WTC11 (cell line): ENCODE data around the gene LYL1. TPM values are rescaled to one million over a fixed set of nuclear protein-coding genes. Genes with fewer than 3 reads are reported as not detected.

Experiments
- ATAC-seq: fragments of 200-7000 bp; cut with Tn5 transposase; 2 replicates; pipeline ENCODE4 v1.10.0; 2021; ENCODE audit warnings: mild to moderate bottlenecking, moderate library complexity
- CTCF ChIA-PET: fragments of 300-600 bp; sonication (Branson Sonifier 250); formaldehyde crosslinking; loops from one replicate; lab custom pipeline; 2021; ENCODE audit warnings: antibody characterized with exemption; lab: Charles Lee
- POLR2A ChIA-PET: fragments of 350-600 bp; sonication (Branson Sonifier 250); formaldehyde crosslinking; loops from one replicate; lab custom pipeline; 2021; ENCODE audit warnings: antibody characterized with exemption; lab: Charles Lee
- DNase-seq: peaks from one replicate; pipeline ENCODE4 v3.0.0; 2021; ENCODE audit warnings: low spot score
- H3K27ac Mint-ChIP-seq: 2 replicates; pipeline ENCODE4 v1.8.0; 2021; ENCODE audit warnings: mixed read lengths
- H3K27me3 Mint-ChIP-seq: 2 replicates; pipeline ENCODE4 v1.8.0; 2021; ENCODE audit warnings: low read depth, mild to moderate bottlenecking, moderate library complexity, mixed read lengths
- H3K36me3 Mint-ChIP-seq: 2 replicates; pipeline ENCODE4 v1.8.0; 2021; ENCODE audit warnings: mixed read lengths
- H3K4me1 Mint-ChIP-seq: 2 replicates; pipeline ENCODE4 v1.8.0; 2022; ENCODE audit warnings: mixed read lengths
- H3K4me3 Mint-ChIP-seq: 2 replicates; pipeline ENCODE4 v1.8.0; 2021; ENCODE audit warnings: mild to moderate bottlenecking, moderate library complexity, mixed read lengths
- H3K9me3 Mint-ChIP-seq: 2 replicates; pipeline ENCODE4 v1.8.0; 2021; ENCODE audit warnings: mixed read lengths
- CBFB ChIP-seq: sonication (generic); formaldehyde crosslinking; IDR thresholded peaks from 2 replicates; pipeline ENCODE4 v1.8.1; 2022; ENCODE audit warnings: mild to moderate bottlenecking, low read depth, missing genetic modification reagents
- EMX1 ChIP-seq: fragments of 250-450 bp; sonication (Bioruptor Pico); IDR thresholded peaks from 2 replicates; pipeline ENCODE4 v1.8.0; 2021; ENCODE audit warnings: mild to moderate bottlenecking
- FOXK1 ChIP-seq: sonication (generic); formaldehyde crosslinking; IDR thresholded peaks from 2 replicates; pipeline ENCODE4 v1.8.0; 2022; ENCODE audit warnings: mild to moderate bottlenecking, moderate library complexity, missing genetic modification reagents
- HMGA2 ChIP-seq: fragments of 250-450 bp; sonication (Bioruptor Pico); IDR thresholded peaks from 2 replicates; pipeline ENCODE4 v1.4.0; 2021; ENCODE audit warnings: mild to moderate bottlenecking, moderate library complexity
- KAT7 ChIP-seq: sonication (generic); formaldehyde crosslinking; IDR thresholded peaks from 2 replicates; pipeline ENCODE4 v1.8.1; 2023; ENCODE audit warnings: missing genetic modification reagents, mild to moderate bottlenecking, borderline replicate concordance
- NFE2L1 ChIP-seq: sonication (generic); formaldehyde crosslinking; IDR thresholded peaks from 2 replicates; pipeline ENCODE4 v1.8.1; 2023; ENCODE audit warnings: missing genetic modification reagents
- NR3C1 ChIP-seq: sonication (generic); formaldehyde crosslinking; conservative IDR thresholded peaks from 2 replicates; pipeline ENCODE4 v1.8.1; 2023; ENCODE audit warnings: low read depth, mild to moderate bottlenecking, missing genetic modification reagents
- PRRX2 ChIP-seq: fragments of 250-450 bp; sonication (Bioruptor Pico); IDR thresholded peaks from 2 replicates; pipeline ENCODE4 v1.8.0; 2021; ENCODE audit warnings: mild to moderate bottlenecking
- ZBTB21 ChIP-seq: sonication (generic); formaldehyde crosslinking; IDR thresholded peaks from 2 replicates; pipeline ENCODE4 v1.8.1; 2023; ENCODE audit warnings: mild to moderate bottlenecking, missing genetic modification reagents, borderline replicate concordance
- ZNF396 ChIP-seq: fragments of 250-450 bp; sonication (Bioruptor Pico); IDR thresholded peaks from 2 replicates; pipeline ENCODE4 v1.8.0; 2021; ENCODE audit warnings: mild to moderate bottlenecking, moderate library complexity, borderline replicate concordance
- ZNF416 ChIP-seq: fragments of 250-450 bp; sonication (Bioruptor Pico); IDR thresholded peaks from 2 replicates; pipeline ENCODE4 v1.9.0; 2021; ENCODE audit warnings: mild to moderate bottlenecking, inconsistent platforms
- total RNA-seq: library from RNA; stranded (reverse); gene quantifications from 3 replicates; pipeline ENCODE4 v1.2.3, GENCODE V29; 2021
- TF ChIP-seq, protein P1 (sequence below): fragments of 250-450 bp; sonication (Bioruptor Pico); IDR thresholded peaks from 2 replicates; pipeline ENCODE4 v1.9.0; 2021; ENCODE audit warnings: mild to moderate bottlenecking
- TF ChIP-seq, protein P2 (sequence below): fragments of 250-450 bp; sonication (Bioruptor Pico); IDR thresholded peaks from 2 replicates; pipeline ENCODE4 v1.8.0; 2021; ENCODE audit warnings: mild to moderate bottlenecking
- TF ChIP-seq, protein P3 (sequence below): sonication (generic); formaldehyde crosslinking; IDR thresholded peaks from 2 replicates; pipeline ENCODE4 v1.8.0; 2023; ENCODE audit warnings: mild to moderate bottlenecking, missing genetic modification reagents
- TF ChIP-seq, protein P4 (sequence below): sonication (generic); formaldehyde crosslinking; conservative IDR thresholded peaks from 2 replicates; pipeline ENCODE4 v1.8.1; 2022; ENCODE audit warnings: mild to moderate bottlenecking, missing genetic modification reagents
- TF ChIP-seq, protein P5 (sequence below): fragments of 250-450 bp; sonication (Bioruptor Pico); IDR thresholded peaks from 2 replicates; pipeline ENCODE4 v2.1.2; 2022; ENCODE audit warnings: mild to moderate bottlenecking, moderate library complexity
- TF ChIP-seq, protein P6 (sequence below): sonication (generic); formaldehyde crosslinking; IDR thresholded peaks from 2 replicates; pipeline ENCODE4 v1.8.0; 2022; ENCODE audit warnings: mild to moderate bottlenecking, missing genetic modification reagents
- TF ChIP-seq, protein P7 (sequence below): sonication (generic); formaldehyde crosslinking; IDR thresholded peaks from 2 replicates; pipeline ENCODE4 v1.8.0; 2023; ENCODE audit warnings: missing genetic modification reagents
- TF ChIP-seq, protein P8 (sequence below): sonication (generic); formaldehyde crosslinking; IDR thresholded peaks from 2 replicates; pipeline ENCODE4 v1.8.1; 2022; ENCODE audit warnings: mild to moderate bottlenecking, missing genetic modification reagents, moderate library complexity, borderline replicate concordance

LYL1 gene
- total RNA-seq, 1 experiment from 2014 or later, result 1.2 TPM

DNA sequence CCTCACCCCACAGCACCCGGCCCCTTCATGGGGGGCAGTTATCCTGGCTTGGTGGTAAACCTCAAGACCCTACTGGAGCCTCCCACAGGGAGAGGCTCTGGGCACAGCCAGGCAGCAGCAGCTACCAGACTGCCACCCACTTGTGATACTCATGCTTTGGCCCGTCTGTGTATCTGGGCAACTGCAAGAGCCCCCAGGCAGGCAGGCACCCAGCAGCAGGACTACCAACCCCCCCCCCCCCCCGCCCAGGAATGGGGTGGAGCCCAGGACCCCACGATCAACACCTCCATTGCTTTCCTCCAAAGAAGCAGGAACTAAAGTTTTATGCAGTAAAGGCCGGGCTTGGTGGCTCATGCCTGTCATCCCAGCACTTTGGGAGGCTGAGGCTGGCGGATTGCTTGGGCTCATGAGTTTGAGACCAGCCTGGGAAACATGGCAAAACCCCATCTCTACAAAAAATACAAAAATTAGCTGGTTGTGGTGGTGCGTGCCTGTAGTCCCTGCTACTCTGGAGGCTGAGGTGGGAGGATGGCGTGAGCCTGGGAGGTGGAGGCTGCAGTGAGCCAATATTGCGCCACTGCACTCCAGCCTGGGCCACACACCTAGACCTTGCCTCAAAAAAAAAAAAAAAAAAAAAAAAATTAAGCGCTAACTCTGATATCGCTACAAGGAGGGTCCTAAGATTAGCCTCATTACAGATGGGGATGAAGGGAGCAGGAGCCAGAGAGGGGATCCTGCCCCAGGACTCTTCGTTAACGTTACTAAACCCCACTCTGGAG is 1.1 kb upstream of the LYL1 start:
- H3K4me1 Mint-ChIP-seq, result peaks cover 8% of the 10 kb centered on the region
- POLR2A ChIA-PET, result interaction anchor here (1.0 to 1.4 kb wide), 2 partner anchors 14 to 126 kb away, joined by 3 to 7 read pairs; partner anchors contain the start of gene NACC1
- peaks cover 37% of the 10 kb centered on the region for H3K27me3 Mint-ChIP-seq
- ATAC-seq (no peak), DNase-seq (no peak)
- TF ChIP-seq ZNF416 (CRISPR knock-in tag) (no peak), ZBTB21 (CRISPR knock-in tag) (no peak), NFE2L1 (CRISPR knock-in tag) (no peak), PRRX2 (CRISPR knock-in tag) (no peak), ZNF396 (CRISPR knock-in tag) (no peak), KAT7 (CRISPR knock-in tag) (no peak), FOXK1 (CRISPR knock-in tag) (no peak), NR3C1 (no peak), EMX1 (no peak), CBFB (CRISPR knock-in tag) (no peak), HMGA2 (CRISPR knock-in tag) (no peak)
- TF ChIP-seq, protein P1, sequence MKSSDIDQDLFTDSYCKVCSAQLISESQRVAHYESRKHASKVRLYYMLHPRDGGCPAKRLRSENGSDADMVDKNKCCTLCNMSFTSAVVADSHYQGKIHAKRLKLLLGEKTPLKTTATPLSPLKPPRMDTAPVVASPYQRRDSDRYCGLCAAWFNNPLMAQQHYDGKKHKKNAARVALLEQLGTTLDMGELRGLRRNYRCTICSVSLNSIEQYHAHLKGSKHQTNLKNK, result no peak
- TF ChIP-seq, protein P2, sequence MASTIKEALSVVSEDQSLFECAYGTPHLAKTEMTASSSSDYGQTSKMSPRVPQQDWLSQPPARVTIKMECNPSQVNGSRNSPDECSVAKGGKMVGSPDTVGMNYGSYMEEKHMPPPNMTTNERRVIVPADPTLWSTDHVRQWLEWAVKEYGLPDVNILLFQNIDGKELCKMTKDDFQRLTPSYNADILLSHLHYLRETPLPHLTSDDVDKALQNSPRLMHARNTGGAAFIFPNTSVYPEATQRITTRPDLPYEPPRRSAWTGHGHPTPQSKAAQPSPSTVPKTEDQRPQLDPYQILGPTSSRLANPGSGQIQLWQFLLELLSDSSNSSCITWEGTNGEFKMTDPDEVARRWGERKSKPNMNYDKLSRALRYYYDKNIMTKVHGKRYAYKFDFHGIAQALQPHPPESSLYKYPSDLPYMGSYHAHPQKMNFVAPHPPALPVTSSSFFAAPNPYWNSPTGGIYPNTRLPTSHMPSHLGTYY (CRISPR knock-in tag), result no peak
- TF ChIP-seq, protein P3, sequence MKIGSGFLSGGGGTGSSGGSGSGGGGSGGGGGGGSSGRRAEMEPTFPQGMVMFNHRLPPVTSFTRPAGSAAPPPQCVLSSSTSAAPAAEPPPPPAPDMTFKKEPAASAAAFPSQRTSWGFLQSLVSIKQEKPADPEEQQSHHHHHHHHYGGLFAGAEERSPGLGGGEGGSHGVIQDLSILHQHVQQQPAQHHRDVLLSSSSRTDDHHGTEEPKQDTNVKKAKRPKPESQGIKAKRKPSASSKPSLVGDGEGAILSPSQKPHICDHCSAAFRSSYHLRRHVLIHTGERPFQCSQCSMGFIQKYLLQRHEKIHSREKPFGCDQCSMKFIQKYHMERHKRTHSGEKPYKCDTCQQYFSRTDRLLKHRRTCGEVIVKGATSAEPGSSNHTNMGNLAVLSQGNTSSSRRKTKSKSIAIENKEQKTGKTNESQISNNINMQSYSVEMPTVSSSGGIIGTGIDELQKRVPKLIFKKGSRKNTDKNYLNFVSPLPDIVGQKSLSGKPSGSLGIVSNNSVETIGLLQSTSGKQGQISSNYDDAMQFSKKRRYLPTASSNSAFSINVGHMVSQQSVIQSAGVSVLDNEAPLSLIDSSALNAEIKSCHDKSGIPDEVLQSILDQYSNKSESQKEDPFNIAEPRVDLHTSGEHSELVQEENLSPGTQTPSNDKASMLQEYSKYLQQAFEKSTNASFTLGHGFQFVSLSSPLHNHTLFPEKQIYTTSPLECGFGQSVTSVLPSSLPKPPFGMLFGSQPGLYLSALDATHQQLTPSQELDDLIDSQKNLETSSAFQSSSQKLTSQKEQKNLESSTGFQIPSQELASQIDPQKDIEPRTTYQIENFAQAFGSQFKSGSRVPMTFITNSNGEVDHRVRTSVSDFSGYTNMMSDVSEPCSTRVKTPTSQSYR (CRISPR knock-in tag), result no peak
- TF ChIP-seq, protein P4, sequence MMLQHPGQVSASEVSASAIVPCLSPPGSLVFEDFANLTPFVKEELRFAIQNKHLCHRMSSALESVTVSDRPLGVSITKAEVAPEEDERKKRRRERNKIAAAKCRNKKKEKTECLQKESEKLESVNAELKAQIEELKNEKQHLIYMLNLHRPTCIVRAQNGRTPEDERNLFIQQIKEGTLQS (CRISPR knock-in tag), result no peak
- TF ChIP-seq, protein P5, sequence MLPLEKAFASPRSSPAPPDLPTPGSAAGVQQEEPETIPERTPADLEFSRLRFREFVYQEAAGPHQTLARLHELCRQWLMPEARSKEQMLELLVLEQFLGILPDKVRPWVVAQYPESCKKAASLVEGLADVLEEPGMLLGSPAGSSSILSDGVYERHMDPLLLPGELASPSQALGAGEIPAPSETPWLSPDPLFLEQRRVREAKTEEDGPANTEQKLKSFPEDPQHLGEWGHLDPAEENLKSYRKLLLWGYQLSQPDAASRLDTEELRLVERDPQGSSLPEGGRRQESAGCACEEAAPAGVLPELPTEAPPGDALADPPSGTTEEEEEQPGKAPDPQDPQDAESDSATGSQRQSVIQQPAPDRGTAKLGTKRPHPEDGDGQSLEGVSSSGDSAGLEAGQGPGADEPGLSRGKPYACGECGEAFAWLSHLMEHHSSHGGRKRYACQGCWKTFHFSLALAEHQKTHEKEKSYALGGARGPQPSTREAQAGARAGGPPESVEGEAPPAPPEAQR, result no peak
- TF ChIP-seq, protein P6, sequence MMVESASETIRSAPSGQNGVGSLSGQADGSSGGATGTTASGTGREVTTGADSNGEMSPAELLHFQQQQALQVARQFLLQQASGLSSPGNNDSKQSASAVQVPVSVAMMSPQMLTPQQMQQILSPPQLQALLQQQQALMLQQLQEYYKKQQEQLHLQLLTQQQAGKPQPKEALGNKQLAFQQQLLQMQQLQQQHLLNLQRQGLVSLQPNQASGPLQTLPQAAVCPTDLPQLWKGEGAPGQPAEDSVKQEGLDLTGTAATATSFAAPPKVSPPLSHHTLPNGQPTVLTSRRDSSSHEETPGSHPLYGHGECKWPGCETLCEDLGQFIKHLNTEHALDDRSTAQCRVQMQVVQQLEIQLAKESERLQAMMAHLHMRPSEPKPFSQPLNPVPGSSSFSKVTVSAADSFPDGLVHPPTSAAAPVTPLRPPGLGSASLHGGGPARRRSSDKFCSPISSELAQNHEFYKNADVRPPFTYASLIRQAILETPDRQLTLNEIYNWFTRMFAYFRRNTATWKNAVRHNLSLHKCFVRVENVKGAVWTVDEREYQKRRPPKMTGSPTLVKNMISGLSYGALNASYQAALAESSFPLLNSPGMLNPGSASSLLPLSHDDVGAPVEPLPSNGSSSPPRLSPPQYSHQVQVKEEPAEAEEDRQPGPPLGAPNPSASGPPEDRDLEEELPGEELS, result no peak
- TF ChIP-seq, protein P7, sequence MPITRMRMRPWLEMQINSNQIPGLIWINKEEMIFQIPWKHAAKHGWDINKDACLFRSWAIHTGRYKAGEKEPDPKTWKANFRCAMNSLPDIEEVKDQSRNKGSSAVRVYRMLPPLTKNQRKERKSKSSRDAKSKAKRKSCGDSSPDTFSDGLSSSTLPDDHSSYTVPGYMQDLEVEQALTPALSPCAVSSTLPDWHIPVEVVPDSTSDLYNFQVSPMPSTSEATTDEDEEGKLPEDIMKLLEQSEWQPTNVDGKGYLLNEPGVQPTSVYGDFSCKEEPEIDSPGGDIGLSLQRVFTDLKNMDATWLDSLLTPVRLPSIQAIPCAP (CRISPR knock-in tag), result no peak
- TF ChIP-seq, protein P8, sequence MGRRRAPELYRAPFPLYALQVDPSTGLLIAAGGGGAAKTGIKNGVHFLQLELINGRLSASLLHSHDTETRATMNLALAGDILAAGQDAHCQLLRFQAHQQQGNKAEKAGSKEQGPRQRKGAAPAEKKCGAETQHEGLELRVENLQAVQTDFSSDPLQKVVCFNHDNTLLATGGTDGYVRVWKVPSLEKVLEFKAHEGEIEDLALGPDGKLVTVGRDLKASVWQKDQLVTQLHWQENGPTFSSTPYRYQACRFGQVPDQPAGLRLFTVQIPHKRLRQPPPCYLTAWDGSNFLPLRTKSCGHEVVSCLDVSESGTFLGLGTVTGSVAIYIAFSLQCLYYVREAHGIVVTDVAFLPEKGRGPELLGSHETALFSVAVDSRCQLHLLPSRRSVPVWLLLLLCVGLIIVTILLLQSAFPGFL (CRISPR knock-in tag), result no peak
- H3K36me3 Mint-ChIP-seq, result peaks cover 5% of the 10 kb centered on the region; the same call in 1 of the 2 replicates
- no peak overlapping the region for H3K27ac Mint-ChIP-seq
- H3K9me3 Mint-ChIP-seq, result no peaks in the 10 kb centered on the region
- H3K4me3 Mint-ChIP-seq, result no peak overlapping the region
- CTCF ChIA-PET, result interaction anchor here (0.5 to 3.4 kb wide), 18 partner anchors 9 to 148 kb away, joined by 3 to 34 read pairs (median 6); partner anchors contain the start of genes NACC1 and TRMT1
